Fibroblast of skin of right biceps (primary cell): ENCODE measurements around the gene CCS.
"Not testable (repeated sequence)": the region's sequence is repeated elsewhere in the genome, so short reads cannot be mapped to it uniquely, and the experiment has no call there.

ENCODE experiments used
- DNase-seq: peaks from one replicate; pipeline ENCODE4 v3.0.0-alpha.2; 2013

Gene CCS

DNA sequence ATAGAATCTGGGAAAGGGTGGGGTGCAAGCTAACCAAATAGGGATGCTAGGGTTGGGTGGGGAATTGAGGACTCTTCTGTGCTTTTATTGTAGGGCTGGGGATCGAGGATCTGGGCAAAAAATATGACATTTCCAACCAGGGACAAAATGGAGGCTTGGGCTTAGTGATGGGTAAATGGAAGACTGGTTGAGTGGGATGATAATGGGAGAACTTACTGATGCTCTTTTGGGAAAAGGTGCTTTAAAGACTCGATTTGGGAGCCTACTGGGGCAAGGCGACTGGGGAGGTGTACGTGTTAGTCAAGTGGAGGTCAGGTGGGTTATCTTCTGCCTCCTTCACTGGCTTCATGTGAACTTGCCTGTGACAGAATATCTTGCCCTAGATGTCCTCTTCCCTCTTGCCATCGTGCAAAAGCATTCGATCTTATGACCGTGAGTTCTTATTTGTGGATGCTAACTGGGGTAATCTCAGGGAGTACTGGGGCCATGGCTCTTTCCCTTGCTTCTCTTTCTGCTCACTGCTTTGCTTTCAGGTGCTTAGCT is 35.1 kb downstream of the CCS start:
- no peak for DNase-seq

DNA sequence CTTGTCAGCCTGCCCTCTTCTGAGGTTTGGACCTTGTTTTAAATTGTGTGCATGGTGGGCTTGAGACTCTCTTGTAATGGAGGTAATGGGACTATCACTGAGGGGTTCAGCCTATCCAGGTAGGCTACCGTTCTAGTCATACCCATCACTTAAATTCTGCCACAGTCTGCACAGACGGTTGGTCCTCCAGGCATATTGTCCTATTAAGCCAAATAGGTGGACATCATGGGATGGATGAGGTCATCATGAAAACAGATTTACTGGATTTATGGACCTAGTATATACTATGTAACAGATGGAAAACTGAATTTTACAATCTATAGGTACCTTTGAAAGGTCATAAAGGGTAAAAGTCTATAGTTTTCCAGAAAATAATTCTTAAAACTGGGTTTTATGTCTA is 36.4 kb downstream of the CCS start:
- no peak for DNase-seq

- DNase-seq: no peak
These were observed 38.9 kb downstream of the CCS start for GRCh38 chr11:66631883-66632282.

- no peak for DNase-seq
These were observed 40.0 kb downstream of the CCS start for GRCh38 chr11:66632952-66633351.

DNA sequence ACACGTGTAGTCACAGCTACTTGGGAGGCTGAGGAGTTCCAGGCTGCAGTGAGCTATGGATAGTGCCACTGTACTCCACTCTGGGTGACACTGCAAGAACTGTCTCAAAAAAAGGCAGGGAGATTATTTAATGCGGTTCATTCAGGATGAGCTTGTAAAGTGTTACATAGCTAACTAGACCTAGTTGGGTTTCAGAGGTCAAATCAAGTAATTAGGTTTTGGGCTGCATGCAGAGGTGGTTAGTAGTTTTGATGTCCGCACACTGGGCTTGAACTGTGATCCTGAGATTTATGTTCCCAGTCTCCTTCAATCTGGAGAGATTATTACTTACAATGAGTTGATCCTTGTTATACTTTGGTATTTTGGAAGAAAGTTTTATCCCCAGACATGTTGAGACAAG is 43.4 kb downstream of the CCS start:
- no peak for DNase-seq

DNA sequence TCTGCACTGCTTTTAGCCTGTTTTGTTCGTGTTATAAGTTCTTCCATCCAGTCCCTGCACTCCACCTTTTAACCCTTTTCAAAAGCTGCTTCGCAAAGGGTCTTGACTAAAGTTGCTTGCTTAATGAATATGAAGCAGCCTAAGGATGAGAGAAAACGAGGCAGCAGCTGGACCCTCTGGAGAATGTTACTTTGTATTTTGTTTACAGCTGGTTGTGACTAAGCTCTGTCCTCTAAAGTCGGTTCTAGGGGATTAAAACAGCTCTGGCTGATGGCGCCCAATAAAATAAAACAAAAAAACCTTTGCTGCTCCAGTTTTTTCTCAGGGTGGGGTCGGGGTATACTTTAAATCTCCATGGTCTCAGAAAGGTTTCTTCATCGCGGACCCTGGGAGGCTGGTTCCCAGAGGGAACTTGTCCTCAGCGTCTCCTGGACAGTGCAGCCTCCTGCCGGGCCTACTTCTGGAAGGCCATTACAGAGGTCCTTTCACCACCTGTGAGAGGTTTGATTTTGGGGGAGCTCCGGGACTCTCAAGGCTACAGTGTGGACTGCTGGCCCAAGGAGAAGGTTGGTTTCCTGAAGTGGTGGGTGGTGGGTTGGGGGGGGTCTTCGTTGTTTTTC is 44.7 kb downstream of the CCS start:
- no peak for DNase-seq

GRCh38 chr11:66638177-66639065 is 45.4 kb downstream of the CCS start, which contains the start of gene RBM4:
TSS of gene RBM4 (plus strand) at chr11:66638703. CDS start at chr11:66639712, 1,009 bp downstream.
- DNase-seq: peak; percentile 100

- DNase-seq: peak; percentile 33
These were observed 46.3 kb downstream of the CCS start for GRCh38 chr11:66639066-66639813.

DNA sequence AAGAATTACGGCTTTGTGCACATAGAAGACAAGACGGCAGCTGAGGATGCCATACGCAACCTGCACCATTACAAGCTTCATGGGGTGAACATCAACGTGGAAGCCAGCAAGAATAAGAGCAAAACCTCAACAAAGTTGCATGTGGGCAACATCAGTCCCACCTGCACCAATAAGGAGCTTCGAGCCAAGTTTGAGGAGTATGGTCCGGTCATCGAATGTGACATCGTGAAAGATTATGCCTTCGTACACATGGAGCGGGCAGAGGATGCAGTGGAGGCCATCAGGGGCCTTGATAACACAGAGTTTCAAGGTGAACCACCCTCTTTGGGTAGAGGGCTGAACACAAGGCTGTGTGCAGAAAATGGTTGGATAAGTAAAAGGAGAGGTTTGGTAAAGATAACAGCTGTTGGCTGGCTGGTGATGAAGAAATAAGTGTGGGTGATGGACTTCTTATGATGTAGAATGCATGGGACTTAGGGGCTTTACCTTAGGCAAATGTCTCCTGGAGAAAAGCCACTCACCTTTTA is 46.9 kb downstream of the CCS start:
- DNase-seq: not testable (repeated sequence)

- peak; percentile 35 for DNase-seq
These were observed 48.8 kb downstream of the CCS start for GRCh38 chr11:66641834-66642233.

- no peak for DNase-seq
These were observed 50.9 kb downstream of the CCS start for GRCh38 chr11:66643745-66644437.

GRCh38 chr11:66646828-66647227 is 53.8 kb downstream of the CCS start:
- DNase-seq: no peak

GRCh38 chr11:66649903-66650302 is 56.9 kb downstream of the CCS start:
- DNase-seq: no peak

DNA sequence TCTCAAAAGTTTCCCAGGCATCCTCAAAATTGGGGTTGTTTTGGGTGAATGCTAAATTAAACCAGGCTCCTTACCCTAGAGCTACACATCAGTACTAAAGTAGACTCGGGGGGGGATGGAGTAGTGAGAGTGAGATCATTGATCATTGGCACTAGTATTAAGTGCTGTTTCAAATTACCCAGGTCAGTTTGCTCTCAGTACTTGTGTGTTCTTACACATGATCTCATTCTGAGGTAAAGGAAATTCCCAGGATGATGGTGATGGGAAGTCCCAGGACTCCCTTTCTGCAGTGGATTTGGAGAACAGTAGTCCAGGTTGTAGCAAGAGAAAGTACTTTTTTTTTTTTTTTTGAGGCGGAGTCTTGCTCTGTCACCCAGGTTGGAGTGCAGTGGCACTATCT is 58.0 kb downstream of the CCS start:
- DNase-seq: no peak

- no peak for DNase-seq
These were observed 59.7 kb downstream of the CCS start for GRCh38 chr11:66652651-66653050.

GRCh38 chr11:66653123-66653522 is 60.1 kb downstream of the CCS start:
- DNase-seq: no peak
